Measurements from ENCODE around the gene ITGA6. TPM values are rescaled to one million over a fixed set of nuclear protein-coding genes. Genes with fewer than 3 reads are reported as not detected.

The ITGA6 gene
- polyA plus RNA-seq, 1 donor = 84.2 TPM

DNA sequence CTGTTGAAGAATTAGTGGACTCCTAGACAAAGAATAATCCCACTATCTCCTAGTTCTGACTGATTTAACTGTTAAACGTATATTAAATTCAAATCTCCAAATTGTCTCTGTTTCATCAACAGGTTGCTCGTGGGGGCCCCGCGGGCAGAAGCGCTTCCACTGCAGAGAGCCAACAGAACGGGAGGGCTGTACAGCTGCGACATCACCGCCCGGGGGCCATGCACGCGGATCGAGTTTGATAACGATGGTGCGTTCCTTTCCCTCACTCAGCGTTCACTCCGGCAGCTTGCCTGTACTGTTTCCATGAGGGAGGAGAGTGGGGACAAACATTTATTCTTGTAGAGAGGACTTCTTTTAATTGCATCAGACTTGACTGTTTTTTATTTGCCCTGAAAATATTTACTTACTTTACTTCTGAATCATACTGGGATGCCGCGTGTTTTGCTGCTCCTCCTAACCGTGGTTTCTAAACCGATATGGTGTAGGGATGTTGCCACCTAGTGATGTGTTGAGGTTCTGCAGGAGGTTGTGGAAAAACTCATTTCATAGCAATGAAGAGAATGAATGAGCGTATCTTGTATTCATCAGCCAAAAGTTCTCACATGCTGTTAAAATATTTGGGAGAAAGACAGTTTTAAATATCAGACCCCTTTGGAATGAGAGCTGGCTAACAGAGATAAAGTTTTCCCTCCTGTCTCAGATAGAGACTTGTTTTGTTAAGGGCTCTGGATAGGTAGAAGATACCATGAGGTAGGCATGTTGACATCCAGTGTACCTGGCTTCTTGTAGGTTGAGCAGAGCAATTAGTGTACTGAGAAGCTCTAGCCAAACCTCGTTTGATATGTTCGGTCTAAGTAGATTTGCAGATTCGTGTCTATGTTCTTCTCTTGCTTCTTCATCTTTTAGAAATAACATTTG is 38.3 kb downstream of the ITGA6 start:
- peak; percentile 62 for DNase-seq (ENCODE audit: low read depth)

DNA sequence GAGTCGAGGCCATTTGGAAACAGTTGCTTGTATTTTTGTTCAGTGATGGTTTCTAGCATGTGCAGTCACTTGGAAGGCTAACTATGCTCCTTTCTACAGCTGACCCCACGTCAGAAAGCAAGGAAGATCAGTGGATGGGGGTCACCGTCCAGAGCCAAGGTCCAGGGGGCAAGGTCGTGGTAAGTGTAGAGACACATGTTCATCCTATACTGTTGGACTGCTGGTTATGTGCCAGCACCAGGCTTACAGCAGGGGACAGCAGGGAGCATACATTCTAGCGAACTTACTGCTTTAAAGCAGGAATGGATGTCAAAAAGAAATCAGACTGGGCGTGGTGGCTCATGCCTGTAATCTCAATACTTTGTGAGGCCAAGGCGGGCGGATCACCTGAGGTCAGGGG is 40.0 kb downstream of the ITGA6 start:
- no peak for DNase-seq (ENCODE audit: low read depth)

- no peak for DNase-seq (ENCODE audit: low read depth)
Observed at GRCh38 chr2:172470958-172471922, 43.9 kb downstream of the ITGA6 start.

GRCh38 chr2:172472446-172473033 is 45.2 kb downstream of the ITGA6 start:
- DNase-seq (ENCODE audit: low read depth) = no peak

DNA sequence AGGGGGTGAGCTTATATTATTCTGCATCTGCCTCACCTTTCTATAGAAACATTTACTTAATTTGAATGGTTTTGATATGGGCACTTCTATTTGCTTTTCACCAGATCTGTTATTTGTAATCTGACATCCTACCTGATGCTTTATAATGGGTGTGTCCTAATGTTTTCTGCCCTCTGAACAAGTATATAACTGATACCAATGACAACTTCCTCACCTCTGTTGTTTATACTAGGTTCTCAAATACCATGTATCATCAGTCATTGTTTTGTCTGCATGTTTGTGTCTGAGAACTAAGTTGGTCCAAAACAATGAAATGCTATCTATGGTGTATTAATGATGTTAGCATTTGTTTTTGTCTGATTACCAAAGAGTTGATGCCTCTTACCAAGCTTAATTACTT is 45.8 kb downstream of the ITGA6 start:
- DNase-seq (ENCODE audit: low read depth) = no peak

DNA sequence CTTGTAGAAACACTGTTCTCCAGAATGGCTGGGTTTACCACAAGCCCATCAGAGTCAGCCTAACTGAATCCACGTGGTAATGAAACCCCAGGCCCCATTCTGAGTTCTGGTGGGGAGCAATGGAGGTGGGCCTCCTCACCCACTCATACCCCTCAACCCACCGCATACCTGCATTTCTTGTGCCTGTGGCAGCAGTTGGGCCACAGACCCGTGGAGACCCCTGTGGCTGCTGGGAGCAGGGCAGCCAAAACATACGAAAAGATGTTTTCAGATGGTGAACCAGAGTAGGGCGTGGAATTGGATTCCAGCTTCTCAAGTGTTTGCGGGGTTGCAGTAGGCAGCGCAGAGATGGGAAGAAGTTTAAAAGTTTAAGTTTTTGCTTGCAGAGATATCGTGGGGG is 51.0 kb downstream of the ITGA6 start:
- DNase-seq (ENCODE audit: low read depth) = no peak

DNA sequence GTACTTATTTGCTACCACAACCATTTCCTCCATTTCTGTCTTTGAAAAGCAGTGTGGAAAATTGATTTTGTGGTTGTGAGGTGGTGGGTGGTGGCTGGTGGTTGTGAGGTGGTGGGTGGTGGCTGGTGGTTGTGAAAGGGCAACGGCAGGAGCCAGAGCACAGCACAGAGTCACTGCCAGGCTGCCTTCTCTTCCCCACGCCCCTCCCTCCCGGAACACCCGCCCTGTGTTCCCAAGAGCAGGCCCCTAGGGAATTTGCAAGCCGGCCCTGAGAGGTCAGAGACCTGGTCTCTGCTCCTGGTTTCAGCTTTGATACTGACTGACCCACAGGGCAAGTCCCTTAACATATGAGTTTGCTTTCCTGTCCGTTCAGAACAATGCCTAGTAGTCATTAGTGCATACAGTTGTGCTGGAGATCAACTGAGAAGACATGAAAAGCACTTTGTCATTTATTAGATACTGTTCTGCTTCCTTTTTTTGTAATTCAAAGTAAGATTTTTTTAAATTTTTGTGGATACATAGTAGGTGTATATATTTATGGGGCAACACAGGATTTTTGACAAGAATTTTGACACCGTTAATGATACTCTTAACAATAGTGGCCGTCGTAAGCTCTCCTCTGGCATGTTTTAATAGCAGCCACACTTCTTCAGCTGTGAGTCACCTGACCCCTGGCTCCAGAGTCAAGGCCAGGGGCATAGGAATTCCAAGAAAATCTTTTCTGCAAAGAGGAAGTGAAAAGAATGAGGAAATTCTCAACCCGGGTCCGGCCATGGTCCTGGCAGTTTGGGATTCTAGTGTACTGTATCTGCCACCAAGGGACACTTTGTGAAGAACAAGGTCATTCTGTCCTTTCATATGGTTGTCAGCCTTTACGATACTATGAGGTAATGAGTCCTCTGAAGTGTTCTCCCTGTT is 53.2 kb downstream of the ITGA6 start:
- DNase-seq (ENCODE audit: low read depth) = no peak

- DNase-seq (ENCODE audit: low read depth) = no peak
Observed at GRCh38 chr2:172481507-172482262, 54.3 kb downstream of the ITGA6 start.

- no peak for DNase-seq (ENCODE audit: low read depth)
Observed at GRCh38 chr2:172484253-172484652, 56.9 kb downstream of the ITGA6 start.

- DNase-seq (ENCODE audit: low read depth) = no peak
Observed at GRCh38 chr2:172484706-172485105, 57.3 kb downstream of the ITGA6 start.

- DNase-seq (ENCODE audit: low read depth) = no peak
Observed at GRCh38 chr2:172488556-172488955, 61.2 kb downstream of the ITGA6 start.

- DNase-seq (ENCODE audit: low read depth) = no peak
Observed at GRCh38 chr2:172489681-172490080, 62.3 kb downstream of the ITGA6 start.

- DNase-seq (ENCODE audit: low read depth) = no peak
Observed at GRCh38 chr2:172496160-172496608, 68.8 kb downstream of the ITGA6 start.

DNA sequence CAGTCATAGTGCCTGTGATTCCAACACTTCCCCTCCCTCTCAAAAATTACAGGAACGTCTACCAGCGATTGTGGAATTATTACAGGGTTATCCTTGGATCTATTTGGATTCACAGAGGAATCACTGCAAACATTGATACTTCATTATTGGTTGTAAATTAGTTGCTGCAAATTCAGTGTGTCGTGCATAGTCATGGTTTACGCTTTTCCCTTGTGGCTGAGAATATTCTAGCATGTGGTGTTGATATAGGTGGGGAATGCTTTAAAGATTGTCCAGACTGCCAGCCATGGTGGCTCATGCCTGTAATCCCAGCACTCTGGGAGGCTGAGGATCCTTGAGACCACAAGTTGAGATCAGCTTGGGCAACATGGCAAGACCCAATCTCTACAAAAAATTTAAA is 79.8 kb downstream of the ITGA6 start:
- DNase-seq (ENCODE audit: low read depth) = no peak

DNA sequence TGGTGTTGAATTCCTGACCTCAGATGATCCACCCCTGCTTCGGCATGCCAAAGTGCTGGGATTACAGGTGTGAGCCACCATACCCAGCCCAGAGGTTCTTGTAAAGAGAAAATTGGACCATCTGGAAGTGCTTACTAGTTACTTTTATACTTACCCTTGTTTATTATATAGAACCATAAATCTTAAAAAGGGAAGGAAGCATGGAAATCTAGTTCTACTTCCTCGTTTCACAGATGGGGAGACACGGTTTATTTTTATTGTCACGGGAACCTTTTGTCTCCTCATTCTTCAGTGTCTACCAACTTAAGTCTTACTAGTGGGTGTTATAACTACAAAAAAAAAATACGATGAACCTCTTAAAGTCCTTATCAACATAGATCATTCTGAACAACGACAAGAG is 82.7 kb downstream of the ITGA6 start:
- no peak for DNase-seq (ENCODE audit: low read depth)

DNA sequence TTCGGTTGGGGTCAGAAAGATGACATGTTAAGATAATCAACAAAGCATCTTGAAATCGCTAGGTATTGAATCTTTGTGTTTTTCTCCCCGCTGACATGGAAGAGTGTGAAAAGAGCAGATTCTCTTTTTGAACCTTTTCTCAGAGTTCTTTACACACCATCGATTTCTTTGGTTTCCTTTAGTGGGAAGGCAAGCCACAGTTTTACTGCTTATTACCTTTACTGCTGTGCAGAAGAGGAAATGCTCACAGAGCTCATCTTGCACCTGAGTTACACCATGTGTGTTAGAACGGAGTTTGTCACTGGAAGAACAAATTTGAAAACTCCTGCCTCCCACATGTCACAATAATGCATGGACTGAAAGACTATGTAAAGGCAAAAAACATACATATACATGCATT is 83.2 kb downstream of the ITGA6 start:
- DNase-seq (ENCODE audit: low read depth) = no peak

DNA sequence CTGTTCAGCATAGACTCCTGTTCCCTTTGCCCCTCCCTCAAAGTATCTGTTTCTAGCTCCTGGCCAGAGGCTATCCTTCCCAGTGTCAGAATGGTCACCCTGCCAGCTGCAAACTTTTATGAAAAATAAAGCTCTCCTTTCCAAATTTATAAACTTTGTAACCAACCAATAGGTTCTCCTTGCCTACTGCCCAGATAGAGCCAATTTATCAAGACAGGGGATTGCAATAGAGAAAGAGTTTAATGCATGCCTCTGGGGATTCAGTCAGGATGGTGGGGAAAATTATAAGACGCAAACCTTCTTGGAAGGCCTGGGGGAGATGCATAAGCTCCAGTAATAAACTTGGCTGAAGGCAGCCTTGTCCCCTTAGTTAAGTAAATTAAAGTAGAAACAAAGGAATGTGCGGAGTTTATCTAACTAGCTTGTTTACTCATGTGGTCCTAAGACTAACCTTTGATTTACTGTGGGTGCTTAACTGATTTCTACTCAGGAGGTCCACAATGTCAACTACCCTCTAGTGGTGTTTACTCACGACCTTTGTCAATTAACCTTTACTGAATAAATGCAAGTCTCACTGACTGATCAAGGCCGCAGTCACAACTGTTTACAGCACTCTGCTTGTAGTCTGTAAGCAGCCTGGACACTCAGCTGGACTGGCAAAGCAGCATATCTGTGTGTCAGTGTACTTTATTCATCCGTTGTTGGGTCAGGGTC is 85.6 kb downstream of the ITGA6 start:
- no peak for DNase-seq (ENCODE audit: low read depth)

- no peak for DNase-seq (ENCODE audit: low read depth)
Observed at GRCh38 chr2:172513524-172513900, 86.1 kb downstream of the ITGA6 start.

- DNase-seq (ENCODE audit: low read depth) = no peak
Observed at GRCh38 chr2:172513935-172514586, 86.7 kb downstream of the ITGA6 start.
